Calu3 (cell line): ENCODE results near the gene BCAT1. TPM values are rescaled to one million over a fixed set of nuclear protein-coding genes. Genes with fewer than 3 reads are reported as not detected.

Source experiments
- BruUV-seq: library from RNA; stranded (reverse); fragments of 400-500 nt; replicated peaks from 2 replicates; lab custom pipeline; 2021; lab: Mats Ljungman, UMichigan
- CTCF ChIA-PET: fragments of 300-600 bp; sonication (Branson Sonifier 250); formaldehyde crosslinking; loops from one replicate; lab custom pipeline; 2022; ENCODE audit warnings: antibody characterized with exemption; lab: Charles Lee
- DNase-seq: peaks from one replicate; pipeline ENCODE4 v3.0.0; 2022
- H3K27ac Mint-ChIP-seq: one replicate; pipeline ENCODE4 v1.8.0; 2022; ENCODE audit warnings: mixed read lengths; ENCODE audit not compliant: unreplicated experiment
- H3K27me3 Mint-ChIP-seq: one replicate; pipeline ENCODE4 v1.8.0; 2022; ENCODE audit warnings: mixed read lengths; ENCODE audit not compliant: unreplicated experiment
- H3K36me3 Mint-ChIP-seq: one replicate; pipeline ENCODE4 v1.8.0; 2022; ENCODE audit warnings: mild to moderate bottlenecking, moderate library complexity, mixed read lengths; ENCODE audit not compliant: insufficient read depth, unreplicated experiment
- H3K4me1 Mint-ChIP-seq: one replicate; pipeline ENCODE4 v1.8.0; 2022; ENCODE audit warnings: mild to moderate bottlenecking, low read depth, mixed read lengths; ENCODE audit not compliant: unreplicated experiment
- H3K4me3 Mint-ChIP-seq: one replicate; pipeline ENCODE4 v1.8.0; 2022; ENCODE audit warnings: mild to moderate bottlenecking, low read depth, moderate library complexity, mixed read lengths; ENCODE audit not compliant: unreplicated experiment
- H3K9me3 Mint-ChIP-seq: one replicate; pipeline ENCODE4 v1.8.0; 2022; ENCODE audit warnings: low read depth, mixed read lengths; ENCODE audit not compliant: unreplicated experiment
- CTCF ChIP-seq: fragments of 200-600 bp; IDR thresholded peaks from one replicate; pipeline ENCODE4 v1.8.0; 2022; ENCODE audit warnings: antibody characterized with exemption; ENCODE audit not compliant: unreplicated experiment
- intact Hi-C: fragments of 100-400 bp; cut with micrococcal nuclease; formaldehyde crosslinking; loops from one replicate; pipeline ENCODE4 v1.10.0; 2022; ENCODE audit not compliant: unreplicated experiment
- total RNA-seq: library from RNA; stranded (reverse); gene quantifications from 2 replicates; pipeline ENCODE4 v1.2.3, GENCODE V29; 2022

Gene BCAT1
- total RNA-seq, 1 experiment from 2014 or later: 4.0 TPM

GRCh38 chr12:24977060-24977459 lies 28.2 kb upstream of the BCAT1 start:
- no TSS peak for BruUV-seq
- Mint-ChIP-seq H3K4me3 (no peak overlapping the region), H3K27ac (no peak overlapping the region), H3K9me3 (peaks cover 2% of the 10 kb centered on the region), H3K27me3 (no peaks in the 10 kb centered on the region), H3K4me1 (no peaks in the 10 kb centered on the region), H3K36me3 (no peaks in the 10 kb centered on the region)
- CTCF ChIA-PET: no interaction called here
- intact Hi-C loops: no loop called here
- no peak for TF ChIP-seq CTCF
- no peak for DNase-seq

GRCh38 chr12:24975425-24975824 lies 26.5 kb upstream of the BCAT1 start:
- Mint-ChIP-seq H3K27ac (no peak overlapping the region), H3K36me3 (no peaks in the 10 kb centered on the region), H3K27me3 (no peaks in the 10 kb centered on the region), H3K4me1 (no peaks in the 10 kb centered on the region), H3K4me3 (no peak overlapping the region), H3K9me3 (no peaks in the 10 kb centered on the region)
- DNase-seq: no peak
- BruUV-seq: no TSS peak
- CTCF ChIA-PET: no interaction called here
- no peak for TF ChIP-seq CTCF
- intact Hi-C loops: no loop called here

GRCh38 chr12:24974216-24974615 lies 25.3 kb upstream of the BCAT1 start:
- Mint-ChIP-seq H3K36me3 (no peaks in the 10 kb centered on the region), H3K4me3 (no peak overlapping the region), H3K27ac (no peak overlapping the region), H3K4me1 (no peaks in the 10 kb centered on the region), H3K9me3 (peaks cover under 1% of the 10 kb centered on the region), H3K27me3 (no peaks in the 10 kb centered on the region)
- CTCF ChIA-PET: interaction anchor here (0.5 kb wide), 1 partner anchor 1999 kb away, joined by 3 read pairs; no protein-coding TSS in a partner anchor
- no peak for TF ChIP-seq CTCF
- BruUV-seq: no TSS peak
- no peak for DNase-seq
- intact Hi-C loops: no loop called here

GRCh38 chr12:24972078-24972477 lies 23.2 kb upstream of the BCAT1 start:
- CTCF ChIA-PET: no interaction called here
- no peak for TF ChIP-seq CTCF
- H3K36me3 Mint-ChIP-seq: no peaks in the 10 kb centered on the region
- no TSS peak for BruUV-seq
- H3K27me3 Mint-ChIP-seq: no peaks in the 10 kb centered on the region
- no peak overlapping the region for H3K27ac Mint-ChIP-seq
- H3K4me1 Mint-ChIP-seq: no peaks in the 10 kb centered on the region
- peaks cover 2% of the 10 kb centered on the region for H3K9me3 Mint-ChIP-seq
- no peak for DNase-seq
- intact Hi-C loops: no loop called here
- H3K4me3 Mint-ChIP-seq: no peak overlapping the region
